SKM-1 treated with dmso at 0.1 percent for 144 hours (cell line): ENCODE results near the gene CCDC194.
"Not testable (repeated sequence)": the region's sequence is repeated elsewhere in the genome, so short reads cannot be mapped to it uniquely, and the experiment has no call there.

Experiments used
- DNase-seq: peaks from one replicate; lab custom pipeline; 2025; ENCODE audit not compliant: unreplicated experiment; lab: John Stamatoyannopoulos, UW

The CCDC194 gene

GRCh38 chr19:17376935-17377600 is 16.9 kb downstream of the CCDC194 start, which contains the start of gene PLVAP:
Gene PLVAP (minus strand): TSS chr19:17377342. CDS start chr19:17377288, 54 bp downstream.
- DNase-seq = no peak

GRCh38 chr19:17370026-17370587 is 23.9 kb downstream of the CCDC194 start:
- peak; percentile 93 for DNase-seq

- no peak for DNase-seq
Observed at GRCh38 chr19:17365361-17365760, 28.6 kb downstream of the CCDC194 start.

- DNase-seq = not testable (repeated sequence)
Observed at GRCh38 chr19:17363852-17364605, 30.0 kb downstream of the CCDC194 start.

GRCh38 chr19:17359905-17360800 is 33.8 kb downstream of the CCDC194 start:
- no peak for DNase-seq

- DNase-seq = no peak
Observed at GRCh38 chr19:17358395-17358794, 35.6 kb downstream of the CCDC194 start.

DNA sequence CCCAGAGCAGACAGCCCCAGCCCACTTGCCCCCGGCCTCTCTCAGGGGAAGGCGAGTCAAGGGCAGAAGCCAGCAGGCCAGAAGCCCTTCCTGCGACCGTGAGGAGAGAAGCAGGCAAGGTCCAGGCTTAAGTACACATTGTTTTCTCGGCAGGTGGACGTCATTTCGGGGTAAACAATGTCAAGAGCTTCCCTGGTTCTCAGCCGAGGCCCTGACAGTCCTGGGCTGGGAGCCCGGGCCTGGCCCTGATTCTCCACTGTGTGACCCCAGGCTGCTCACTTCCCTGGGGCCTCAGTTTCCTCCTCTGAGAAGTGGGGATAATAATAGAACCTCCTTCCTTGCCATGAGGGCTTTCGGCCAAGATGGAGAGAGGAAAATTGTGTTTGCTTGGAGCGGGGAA is 36.3 kb downstream of the CCDC194 start:
- DNase-seq = no peak

GRCh38 chr19:17357078-17357666 is 36.8 kb downstream of the CCDC194 start:
- no peak for DNase-seq

- DNase-seq = no peak
Observed at GRCh38 chr19:17353386-17353785, 40.6 kb downstream of the CCDC194 start.

GRCh38 chr19:17352608-17353280 is 41.3 kb downstream of the CCDC194 start:
- no peak for DNase-seq

DNA sequence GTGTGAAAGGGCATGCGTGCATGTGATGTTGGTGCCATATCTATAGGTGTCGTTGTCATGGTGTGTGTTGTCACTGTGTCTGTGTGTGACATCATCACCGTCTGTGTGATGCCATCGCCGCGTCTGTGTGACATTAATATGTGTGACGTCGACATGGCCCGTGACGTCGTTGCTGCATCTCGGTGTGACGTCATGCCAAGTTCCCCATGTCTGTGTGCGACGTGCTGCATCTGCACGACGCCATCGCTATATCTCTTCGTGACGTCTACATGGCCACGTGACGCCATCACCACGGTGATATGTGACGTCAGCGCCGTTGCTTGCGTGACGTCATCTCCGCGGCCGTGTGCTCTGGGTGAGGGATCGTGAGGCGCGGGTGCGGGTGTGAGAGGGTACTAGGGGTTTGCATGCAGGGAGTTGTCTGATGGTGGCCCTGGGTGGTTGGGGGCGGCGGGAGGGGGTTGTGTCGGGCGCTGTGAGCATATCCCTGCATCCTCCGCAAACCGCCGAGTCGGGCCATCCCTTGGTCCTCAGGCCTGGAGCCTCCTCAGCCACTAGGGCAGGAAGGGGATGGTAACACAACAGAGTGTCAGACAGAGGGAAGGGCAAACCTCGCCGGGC is 42.1 kb downstream of the CCDC194 start:
- no peak for DNase-seq

DNA sequence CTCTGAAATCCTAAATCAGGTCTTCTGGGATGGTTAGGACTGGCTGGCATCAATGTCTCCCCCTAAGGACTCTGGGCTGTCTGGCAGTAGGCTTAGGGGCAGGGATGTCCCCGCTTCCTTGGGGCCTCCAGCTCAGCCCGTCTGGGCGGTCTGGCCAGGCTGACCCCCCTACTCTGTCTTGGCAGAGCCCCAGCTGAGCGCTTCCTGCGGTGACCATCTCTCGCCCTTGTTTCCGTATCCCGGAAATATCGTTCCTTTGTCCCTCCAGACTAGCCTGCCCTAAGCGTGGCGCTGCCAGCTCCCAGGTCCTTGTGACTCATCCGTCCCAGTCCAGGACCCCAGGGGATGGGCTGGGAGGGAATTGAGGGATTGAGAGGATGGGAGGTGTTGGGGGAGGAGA is 45.3 kb downstream of the CCDC194 start:
- DNase-seq = no peak

DNA sequence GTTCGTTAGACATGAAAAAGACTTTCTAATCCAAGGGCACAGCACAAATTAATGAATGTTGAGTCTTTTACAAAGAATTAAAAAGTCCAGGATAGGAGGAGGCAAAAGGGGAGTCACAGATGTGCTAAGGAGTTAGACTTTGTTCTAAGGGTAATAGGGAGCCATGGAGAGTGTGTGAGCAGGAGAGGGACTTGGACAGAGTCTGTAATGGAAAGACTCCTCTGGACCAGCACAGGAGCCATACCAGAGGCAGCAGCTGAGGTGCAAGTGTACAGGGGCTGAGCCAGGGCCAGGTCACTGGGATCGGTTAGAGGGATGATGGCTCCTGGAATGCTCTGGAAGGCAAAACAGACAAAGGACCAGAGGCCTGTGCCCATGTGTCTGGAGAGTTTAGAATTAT is 46.1 kb downstream of the CCDC194 start:
- DNase-seq = no peak

GRCh38 chr19:17347361-17347760 is 46.6 kb downstream of the CCDC194 start:
- no peak for DNase-seq

GRCh38 chr19:17346109-17346671 is 47.8 kb downstream of the CCDC194 start:
- peak; percentile 60 for DNase-seq

DNA sequence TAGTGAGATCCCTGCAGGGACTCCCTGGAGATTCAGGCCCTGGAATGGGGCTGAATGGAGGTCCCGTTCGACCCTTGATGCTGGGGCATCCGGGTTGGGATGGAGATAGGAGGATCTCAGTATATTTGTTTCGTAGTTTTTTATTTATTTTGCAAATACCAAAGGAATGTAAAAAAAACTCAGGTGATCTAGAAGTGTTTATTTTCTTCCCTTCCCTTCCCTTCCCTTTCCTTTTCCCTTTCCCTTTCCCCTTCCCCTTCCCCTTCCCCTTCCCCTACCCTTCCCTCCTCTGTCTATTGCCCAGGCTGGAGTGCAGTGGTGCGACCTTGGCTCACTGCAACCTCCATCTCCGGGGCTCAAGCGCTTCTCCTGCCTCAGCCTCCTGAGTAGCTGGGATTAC is 52.2 kb downstream of the CCDC194 start:
- no peak for DNase-seq

DNA sequence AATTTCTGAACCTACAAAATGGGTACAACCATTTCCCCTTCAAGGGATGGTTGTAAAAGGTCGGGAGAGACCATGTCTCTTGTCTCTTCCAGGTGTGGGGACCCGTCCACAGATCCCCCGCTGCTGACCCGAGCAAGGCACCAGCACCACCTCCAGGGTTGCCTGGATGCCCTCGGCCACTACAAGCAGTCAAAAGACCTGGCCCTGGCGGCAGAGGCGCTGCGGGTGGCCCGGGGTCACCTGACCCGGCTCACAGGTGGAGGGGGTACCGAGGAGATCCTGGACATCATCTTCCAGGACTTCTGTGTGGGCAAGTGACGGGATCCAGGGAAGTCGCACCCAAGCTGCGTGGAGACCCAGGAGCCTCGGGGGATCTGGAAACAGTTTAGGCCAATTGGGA is 52.6 kb downstream of the CCDC194 start:
- no peak for DNase-seq

- no peak for DNase-seq
Observed at GRCh38 chr19:17340871-17341357, 53.1 kb downstream of the CCDC194 start.
